ENCODE results near the gene OR7C1. TPM values are rescaled to one million over a fixed set of nuclear protein-coding genes. Genes with fewer than 3 reads are reported as not detected.
A peak's percentile ranks its signal among the peaks of the same experiment; 100 is the strongest.
"Not testable (repeated sequence)": the region's sequence is repeated elsewhere in the genome, so short reads cannot be mapped to it uniquely, and the experiment has no call there.

The OR7C1 gene
- total RNA-seq, 1 donor from 2014 or later: not detected

GRCh38 chr19:14785102-14785793 is 49.7 kb downstream of the OR7C1 start:
- peak; percentile 7 to 51 for DNase-seq (ENCODE audit: low read depth in 2 of 2)

- DNase-seq (ENCODE audit: low read depth in 2 of 2): peak in 1 of 2 donors; percentile 60
Measured at GRCh38 chr19:14784730-14785101, 50.3 kb downstream of the OR7C1 start.

GRCh38 chr19:14783410-14783998 is 51.5 kb downstream of the OR7C1 start:
- not testable (repeated sequence) for DNase-seq (ENCODE audit: low read depth in 2 of 2)

GRCh38 chr19:14782626-14783409 is 52.2 kb downstream of the OR7C1 start:
- DNase-seq (ENCODE audit: low read depth in 2 of 2): no peak

- not testable (repeated sequence) for DNase-seq (ENCODE audit: low read depth in 2 of 2)
Measured at GRCh38 chr19:14781713-14782536, 53.1 kb downstream of the OR7C1 start.

- not testable (repeated sequence) for DNase-seq (ENCODE audit: low read depth in 2 of 2)
Measured at GRCh38 chr19:14780622-14781225, 54.3 kb downstream of the OR7C1 start.

- DNase-seq (ENCODE audit: low read depth in 2 of 2): no peak
Measured at GRCh38 chr19:14779151-14779550, 55.8 kb downstream of the OR7C1 start.

- DNase-seq (ENCODE audit: low read depth in 2 of 2): not testable (repeated sequence)
Measured at GRCh38 chr19:14778110-14778845, 56.7 kb downstream of the OR7C1 start, which contains the start of gene ADGRE2. ADGRE2 (minus strand) TSS chr19:14778560; CDS start chr19:14776756, 1,804 bp downstream.

- not testable (repeated sequence) for DNase-seq (ENCODE audit: low read depth in 2 of 2)
Measured at GRCh38 chr19:14777645-14778044, 57.3 kb downstream of the OR7C1 start.

GRCh38 chr19:14775869-14776586 is 59.0 kb downstream of the OR7C1 start:
- no peak for DNase-seq (ENCODE audit: low read depth in 2 of 2)

- not testable (repeated sequence) for DNase-seq (ENCODE audit: low read depth in 2 of 2)
Measured at GRCh38 chr19:14775326-14775725, 59.7 kb downstream of the OR7C1 start.

GRCh38 chr19:14774373-14774772 is 60.6 kb downstream of the OR7C1 start:
- no peak for DNase-seq (ENCODE audit: low read depth in 2 of 2)

- DNase-seq (ENCODE audit: low read depth in 2 of 2): not testable (repeated sequence)
Measured at GRCh38 chr19:14773722-14774121, 61.3 kb downstream of the OR7C1 start.

GRCh38 chr19:14772995-14773394 is 62.0 kb downstream of the OR7C1 start:
- DNase-seq (ENCODE audit: low read depth in 2 of 2): no peak

GRCh38 chr19:14772467-14772866 is 62.5 kb downstream of the OR7C1 start:
- no peak for DNase-seq (ENCODE audit: low read depth in 2 of 2)

- no peak for DNase-seq (ENCODE audit: low read depth in 2 of 2)
Measured at GRCh38 chr19:14770944-14771839, 63.8 kb downstream of the OR7C1 start.

GRCh38 chr19:14770136-14770535 is 64.8 kb downstream of the OR7C1 start:
- DNase-seq (ENCODE audit: low read depth in 2 of 2): no peak

GRCh38 chr19:14769201-14769600 is 65.8 kb downstream of the OR7C1 start:
- DNase-seq (ENCODE audit: low read depth in 2 of 2): no peak

- DNase-seq (ENCODE audit: low read depth in 2 of 2): no peak
Measured at GRCh38 chr19:14768001-14768400, 67.0 kb downstream of the OR7C1 start.

Measured in lung microvascular endothelial cell (primary cell).